ENCODE measurements around the gene NR3C2. TPM values are rescaled to one million over a fixed set of nuclear protein-coding genes. Genes with fewer than 3 reads are reported as not detected.

The NR3C2 gene
- total RNA-seq, 2 experiments from 2014 or later = 2.0 to 5.2 TPM

GRCh38 chr4:148367756-148368155, 74.5 kb downstream of the NR3C2 start:
- BruUV-seq (replicated peaks) = no TSS peak
- Histone ChIP-seq H3K4me3 (ENCODE audit: low read depth, low read length, poor library complexity, severe bottlenecking) (no peak overlapping the region), H3K4me2 (ENCODE audit: low read length) (no peak overlapping the region), H3K9me2 (ENCODE audit: insufficient read depth, low read length) (no peaks in the 10 kb centered on the region), H4K20me1 (ENCODE audit: insufficient read depth, low read length) (no peaks in the 10 kb centered on the region), H3K27ac (ENCODE audit: low read depth, low read length, poor library complexity, severe bottlenecking) (no peak overlapping the region), H3K79me2 (ENCODE audit: insufficient read depth, low read depth, low read length) (no peaks in the 10 kb centered on the region), H3K36me3 (ENCODE audit: insufficient read depth, low read length) (no peaks in the 10 kb centered on the region), H2AFZ (ENCODE audit: low read length) (no peak overlapping the region), H3K9me3 (ENCODE audit: low read length) (no peaks in the 10 kb centered on the region), H3K4me1 (ENCODE audit: insufficient read depth, low read length, poor library complexity, severe bottlenecking) (no peaks in the 10 kb centered on the region)
- CTCF ChIA-PET (ENCODE audit: unreplicated experiment) = no interaction called here
- TF ChIP-seq, protein P1, sequence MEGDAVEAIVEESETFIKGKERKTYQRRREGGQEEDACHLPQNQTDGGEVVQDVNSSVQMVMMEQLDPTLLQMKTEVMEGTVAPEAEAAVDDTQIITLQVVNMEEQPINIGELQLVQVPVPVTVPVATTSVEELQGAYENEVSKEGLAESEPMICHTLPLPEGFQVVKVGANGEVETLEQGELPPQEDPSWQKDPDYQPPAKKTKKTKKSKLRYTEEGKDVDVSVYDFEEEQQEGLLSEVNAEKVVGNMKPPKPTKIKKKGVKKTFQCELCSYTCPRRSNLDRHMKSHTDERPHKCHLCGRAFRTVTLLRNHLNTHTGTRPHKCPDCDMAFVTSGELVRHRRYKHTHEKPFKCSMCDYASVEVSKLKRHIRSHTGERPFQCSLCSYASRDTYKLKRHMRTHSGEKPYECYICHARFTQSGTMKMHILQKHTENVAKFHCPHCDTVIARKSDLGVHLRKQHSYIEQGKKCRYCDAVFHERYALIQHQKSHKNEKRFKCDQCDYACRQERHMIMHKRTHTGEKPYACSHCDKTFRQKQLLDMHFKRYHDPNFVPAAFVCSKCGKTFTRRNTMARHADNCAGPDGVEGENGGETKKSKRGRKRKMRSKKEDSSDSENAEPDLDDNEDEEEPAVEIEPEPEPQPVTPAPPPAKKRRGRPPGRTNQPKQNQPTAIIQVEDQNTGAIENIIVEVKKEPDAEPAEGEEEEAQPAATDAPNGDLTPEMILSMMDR (conservative IDR thresholded peaks at IDR 0.05; ENCODE audit: low read length) = no peak
- TF ChIP-seq EZH2phosphoT487 (IDR thresholded peaks at IDR 0.05; ENCODE audit: borderline replicate concordance, low read depth, low read length) = no peak
- intact Hi-C loops (cut with micrococcal nuclease; ENCODE audit: unreplicated experiment) = no loop called here
- POLR2A ChIA-PET = interaction anchor here (0.6 to 0.7 kb wide), 2 partner anchors 244 to 1586 kb away, joined by 3 read pairs; no protein-coding TSS in a partner anchor
- DNase-seq (ENCODE audit: low spot score) = no peak

DNA sequence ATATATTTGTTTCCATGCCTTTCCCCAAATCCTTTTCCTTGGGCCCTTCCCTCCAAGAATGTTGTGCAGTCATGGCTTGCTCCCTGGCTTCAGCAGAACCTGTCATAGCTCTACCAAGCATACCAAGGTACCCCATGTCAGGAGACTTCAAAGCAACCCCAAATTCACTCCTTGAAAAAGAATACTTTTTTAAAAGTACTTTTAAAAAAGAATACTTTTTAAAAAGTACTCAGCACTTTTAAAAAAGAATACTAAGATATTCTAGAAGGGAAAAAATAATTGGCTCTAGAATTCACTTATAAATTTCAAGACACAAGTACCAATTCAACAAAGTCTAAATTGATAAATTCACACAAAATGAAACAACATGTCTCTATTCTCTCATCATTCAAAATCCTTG, 76.0 kb downstream of the NR3C2 start:
- BruUV-seq (replicated peaks) = no TSS peak
- H3K27ac ChIP-seq (ENCODE audit: low read depth, low read length, poor library complexity, severe bottlenecking) = no peak overlapping the region
- H3K4me1 ChIP-seq (ENCODE audit: insufficient read depth, low read length, poor library complexity, severe bottlenecking) = no peaks in the 10 kb centered on the region
- H3K36me3 ChIP-seq (ENCODE audit: insufficient read depth, low read length) = no peaks in the 10 kb centered on the region
- no peaks in the 10 kb centered on the region for H3K9me2 ChIP-seq (ENCODE audit: insufficient read depth, low read length)
- DNase-seq (ENCODE audit: low spot score) = no peak
- H2AFZ ChIP-seq (ENCODE audit: low read length) = no peak overlapping the region
- ChIA-PET POLR2A (no interaction called here), CTCF (ENCODE audit: unreplicated experiment) (no interaction called here)
- intact Hi-C loops (cut with micrococcal nuclease; ENCODE audit: unreplicated experiment) = no loop called here
- no peak overlapping the region for H3K4me3 ChIP-seq (ENCODE audit: low read depth, low read length, poor library complexity, severe bottlenecking)
- no peaks in the 10 kb centered on the region for H3K9me3 ChIP-seq (ENCODE audit: low read length)
- H3K79me2 ChIP-seq (ENCODE audit: insufficient read depth, low read depth, low read length) = no peaks in the 10 kb centered on the region
- TF ChIP-seq, protein P1 (conservative IDR thresholded peaks at IDR 0.05; ENCODE audit: low read length) = no peak
- TF ChIP-seq EZH2phosphoT487 (IDR thresholded peaks at IDR 0.05; ENCODE audit: borderline replicate concordance, low read depth, low read length) = no peak
- H4K20me1 ChIP-seq (ENCODE audit: insufficient read depth, low read length) = no peaks in the 10 kb centered on the region
- H3K4me2 ChIP-seq (ENCODE audit: low read length) = no peak overlapping the region

- Histone ChIP-seq H3K4me1 (ENCODE audit: insufficient read depth, low read length, poor library complexity, severe bottlenecking) (no peaks in the 10 kb centered on the region), H2AFZ (ENCODE audit: low read length) (no peak overlapping the region), H3K4me3 (ENCODE audit: low read depth, low read length, poor library complexity, severe bottlenecking) (no peak overlapping the region), H3K4me2 (ENCODE audit: low read length) (no peak overlapping the region), H3K9me3 (ENCODE audit: low read length) (no peaks in the 10 kb centered on the region), H3K27ac (ENCODE audit: low read depth, low read length, poor library complexity, severe bottlenecking) (no peak overlapping the region), H3K79me2 (ENCODE audit: insufficient read depth, low read depth, low read length) (no peaks in the 10 kb centered on the region), H3K9me2 (ENCODE audit: insufficient read depth, low read length) (no peaks in the 10 kb centered on the region), H3K36me3 (ENCODE audit: insufficient read depth, low read length) (no peaks in the 10 kb centered on the region), H4K20me1 (ENCODE audit: insufficient read depth, low read length) (no peaks in the 10 kb centered on the region)
- intact Hi-C loops (cut with micrococcal nuclease; ENCODE audit: unreplicated experiment) = no loop called here
- TF ChIP-seq, protein P1 (conservative IDR thresholded peaks at IDR 0.05; ENCODE audit: low read length) = no peak
- TF ChIP-seq EZH2phosphoT487 (IDR thresholded peaks at IDR 0.05; ENCODE audit: borderline replicate concordance, low read depth, low read length) = no peak
- BruUV-seq (replicated peaks) = no TSS peak
- DNase-seq (ENCODE audit: low spot score) = no peak
- CTCF ChIA-PET (ENCODE audit: unreplicated experiment) = no interaction called here
- POLR2A ChIA-PET = interaction anchor here (0.6 to 0.7 kb wide), 3 partner anchors 121 to 841 kb away, joined by 3 read pairs; no protein-coding TSS in a partner anchor
Measured at GRCh38 chr4:148364525-148364924, 77.7 kb downstream of the NR3C2 start.

All from OCI-LY7 (cell line).